GM19239 (cell line): ENCODE data around the gene SLC4A4.

Source experiments
- DNase-seq: peaks from one replicate; pipeline ENCODE4 v3.0.0; 2011; ENCODE audit warnings: low spot score; ENCODE audit not compliant: insufficient read length
- FAIRE-seq: peaks from 2 replicates; lab custom pipeline; 2011; peaks lifted over from hg19 to GRCh38; lab: Jason Lieb, UNC

The SLC4A4 gene

DNA sequence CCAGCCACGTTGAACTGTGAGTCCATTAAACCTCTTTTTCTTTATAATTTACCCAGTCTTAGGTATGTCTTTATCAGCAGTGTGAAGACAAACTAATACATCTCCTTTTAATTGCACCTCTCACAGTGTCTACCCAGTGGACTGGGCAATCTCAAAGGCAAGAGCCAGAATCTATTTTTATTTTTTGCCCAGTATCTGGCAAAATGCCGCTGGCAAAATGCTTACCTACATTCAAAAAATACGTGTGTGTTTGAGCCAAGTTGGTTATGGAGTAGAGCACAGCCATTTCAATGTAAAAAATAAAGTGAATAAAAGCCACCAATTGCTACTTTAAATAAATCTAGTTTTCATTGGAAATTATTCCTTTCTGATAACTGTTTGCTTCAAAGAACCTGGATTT is 245.2 kb downstream of the SLC4A4 start:
- FAIRE-seq (no peak), DNase-seq (no peak)

DNA sequence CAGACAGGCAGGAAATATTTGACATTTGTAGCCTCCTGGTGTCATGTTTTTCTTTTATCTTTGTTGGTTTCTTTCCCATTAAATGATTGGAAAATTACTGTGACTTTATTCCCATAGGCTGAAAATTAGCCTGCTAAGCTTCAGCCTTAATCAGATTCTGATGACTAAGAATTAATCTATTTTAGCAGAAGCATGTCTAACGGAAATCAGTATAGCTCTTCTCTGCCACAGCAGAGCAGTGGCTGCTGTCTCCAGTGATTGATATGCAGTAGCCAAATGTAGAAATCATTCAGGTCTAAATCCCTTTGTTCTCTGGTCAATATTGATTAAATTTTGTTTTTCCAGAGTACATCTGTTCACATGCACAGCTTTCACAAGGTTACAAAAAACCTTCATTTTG is 245.8 kb downstream of the SLC4A4 start:
- DNase-seq, result no peak
- FAIRE-seq, result no peak

DNA sequence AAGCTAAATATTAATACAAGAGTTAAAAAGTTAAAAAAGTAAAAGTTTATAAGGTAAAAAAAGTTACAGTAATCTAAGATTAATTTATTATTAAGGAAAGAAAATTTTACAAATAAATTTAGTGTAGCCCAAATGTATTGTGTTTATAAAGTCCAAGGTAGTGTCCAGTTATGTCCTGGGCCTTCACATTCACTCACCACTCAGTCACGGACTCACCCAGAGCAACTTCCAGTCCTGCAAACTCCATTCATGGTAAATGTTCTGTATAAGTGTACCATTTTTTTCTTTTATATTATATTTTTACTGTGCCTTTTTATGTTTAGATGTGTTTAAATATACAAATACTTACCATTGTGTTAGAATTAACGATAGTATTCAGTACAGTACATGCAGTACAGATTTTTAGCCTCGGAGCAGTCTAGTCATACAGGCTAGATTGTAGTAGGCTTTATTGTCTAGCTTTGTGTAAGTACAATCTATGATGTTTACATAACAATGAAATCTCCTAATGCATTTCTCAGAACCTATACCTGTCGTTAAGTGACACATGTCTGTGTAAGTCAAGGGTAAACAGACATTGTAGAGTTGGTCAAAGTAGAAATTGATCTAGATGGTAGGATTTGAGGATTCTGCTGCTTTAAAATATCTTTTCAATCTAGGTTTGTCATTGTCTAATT is 247.4 kb downstream of the SLC4A4 start:
- DNase-seq (no peak), FAIRE-seq (no peak)

DNA sequence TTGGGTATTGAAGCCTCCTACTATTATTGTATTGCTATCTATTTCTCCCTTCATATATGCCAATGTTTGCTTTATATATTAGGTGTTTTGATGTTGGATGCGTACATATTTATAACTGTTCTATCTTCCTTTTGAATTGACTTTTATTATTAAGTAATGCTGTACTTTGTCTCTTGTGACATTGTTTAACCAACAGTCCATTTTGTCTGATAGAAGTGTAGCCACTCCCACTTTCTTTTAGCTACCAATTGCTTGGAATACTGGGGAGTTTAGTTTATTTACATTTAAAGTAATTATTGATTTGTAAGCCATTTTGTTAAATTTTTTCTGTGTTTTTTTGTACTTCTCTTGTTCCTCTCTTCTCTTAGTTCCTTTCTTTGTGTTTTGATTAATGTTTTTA is 249.2 kb downstream of the SLC4A4 start:
- DNase-seq (no peak), FAIRE-seq (no peak)

DNA sequence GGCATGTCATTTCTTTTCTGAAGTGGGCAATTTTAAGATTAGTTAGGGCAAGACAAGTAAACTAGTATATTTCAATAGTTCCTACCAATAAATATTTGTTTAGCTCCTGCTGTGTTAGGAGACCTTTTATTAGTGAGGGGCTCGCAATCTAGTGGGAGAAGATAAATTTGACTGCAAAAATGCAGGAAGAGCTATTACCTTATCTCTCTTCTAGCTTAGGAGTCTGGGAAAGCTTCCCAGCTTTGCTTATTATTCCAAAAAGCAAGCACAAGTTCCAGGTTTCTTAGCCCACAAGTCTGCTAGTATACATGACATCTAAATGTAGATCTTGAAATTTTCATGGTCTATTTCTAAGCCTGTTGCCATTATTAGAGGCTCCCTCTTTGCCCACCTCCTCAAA is 254.0 kb downstream of the SLC4A4 start:
- FAIRE-seq (no peak), DNase-seq (no peak)

DNA sequence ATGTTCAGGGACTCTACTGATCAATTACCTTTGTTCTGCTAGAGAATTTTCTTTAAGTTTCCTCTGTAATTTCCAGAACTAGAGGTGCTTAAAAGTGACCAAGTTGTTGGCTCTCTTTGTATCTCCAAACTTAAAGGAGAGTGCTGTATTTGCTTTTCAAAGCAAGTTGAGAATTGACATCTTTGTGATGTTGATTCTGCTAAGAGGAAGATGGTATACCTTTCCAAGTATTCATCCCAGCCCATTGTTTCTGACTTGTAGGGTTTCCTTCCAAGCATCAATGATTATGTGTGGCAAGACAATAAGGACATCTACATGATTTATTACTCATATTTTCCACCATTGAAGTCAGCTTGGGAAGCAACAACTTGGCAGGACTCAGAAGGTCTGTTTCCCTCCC is 254.5 kb downstream of the SLC4A4 start:
- DNase-seq, result no peak

DNA sequence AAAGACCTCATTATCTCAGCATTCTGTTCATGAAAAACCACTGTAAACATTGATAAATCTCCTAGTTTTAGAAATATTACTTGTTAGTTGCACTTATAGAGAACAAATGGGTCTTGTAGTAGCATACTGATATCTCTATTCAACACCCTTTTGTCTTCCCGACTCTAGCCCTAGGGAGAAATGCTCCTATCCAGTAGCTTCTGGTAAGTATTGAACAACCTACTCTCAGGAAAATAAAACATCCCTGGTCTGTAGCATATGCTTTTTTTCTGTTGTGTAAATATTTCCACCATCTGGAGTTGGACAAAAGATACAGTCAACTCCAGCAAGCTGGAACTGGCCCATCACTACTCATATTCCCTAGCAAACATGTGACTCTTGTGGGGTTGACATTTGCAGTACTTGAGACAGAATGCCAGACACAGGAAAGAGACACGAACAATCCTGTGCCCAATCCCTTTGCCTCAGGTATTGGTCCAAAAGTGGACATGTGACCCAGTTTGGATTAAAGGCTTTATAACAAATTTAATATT is 256.8 kb downstream of the SLC4A4 start:
- FAIRE-seq (no peak), DNase-seq (no peak)

More for the DNA sequence above, 254.5 kb downstream of the SLC4A4 start:
- no peak for FAIRE-seq

DNA sequence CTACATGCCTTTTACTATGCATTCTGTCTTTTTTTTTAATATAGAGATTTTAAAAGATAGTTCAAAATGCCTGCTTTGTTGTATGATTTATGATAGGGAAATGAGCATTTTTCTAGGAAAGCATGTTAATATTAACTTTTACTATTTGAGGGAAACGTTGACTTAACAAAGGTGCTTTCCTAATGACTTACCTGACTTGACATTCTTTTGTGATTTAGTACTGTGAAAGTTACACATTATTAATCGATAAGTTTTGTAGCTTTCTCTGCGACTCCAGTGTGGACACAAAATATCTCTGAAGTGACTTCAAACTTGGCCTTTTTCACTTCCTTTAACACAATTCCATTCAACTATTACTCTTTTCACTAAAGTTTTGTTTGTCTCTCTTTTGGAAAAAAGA is 260.8 kb downstream of the SLC4A4 start:
- no peak for FAIRE-seq
- no peak for DNase-seq

DNA sequence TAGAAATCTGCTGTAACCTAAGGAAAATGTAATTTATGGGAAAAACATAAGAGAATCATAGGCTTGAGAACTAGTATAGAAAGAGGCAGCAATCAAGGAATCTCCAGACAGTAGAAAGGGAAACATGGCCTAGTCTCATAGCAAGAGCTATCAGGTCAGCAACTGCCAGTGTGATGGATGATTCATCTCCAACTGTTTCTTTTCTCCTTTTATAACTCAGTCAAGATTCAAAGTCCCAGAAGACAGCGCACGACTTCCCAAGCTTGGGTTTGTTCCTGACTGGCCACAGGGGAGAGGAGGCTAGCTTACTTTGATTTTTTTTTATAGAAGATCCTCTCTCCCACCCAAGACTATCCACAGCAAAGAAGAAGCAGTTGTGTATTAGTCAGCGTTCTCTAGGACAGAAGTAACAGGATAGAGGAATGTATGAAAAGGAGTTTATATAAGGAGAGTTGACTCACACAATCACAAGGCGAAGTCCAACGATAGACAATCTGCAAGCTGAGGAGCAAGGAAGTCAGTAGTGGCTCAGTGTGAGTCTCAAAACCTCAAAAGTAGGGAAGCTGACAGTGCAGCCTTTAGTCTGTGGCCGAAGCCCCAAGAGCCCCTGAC is 263.6 kb downstream of the SLC4A4 start:
- DNase-seq, result no peak
- FAIRE-seq, result no peak

DNA sequence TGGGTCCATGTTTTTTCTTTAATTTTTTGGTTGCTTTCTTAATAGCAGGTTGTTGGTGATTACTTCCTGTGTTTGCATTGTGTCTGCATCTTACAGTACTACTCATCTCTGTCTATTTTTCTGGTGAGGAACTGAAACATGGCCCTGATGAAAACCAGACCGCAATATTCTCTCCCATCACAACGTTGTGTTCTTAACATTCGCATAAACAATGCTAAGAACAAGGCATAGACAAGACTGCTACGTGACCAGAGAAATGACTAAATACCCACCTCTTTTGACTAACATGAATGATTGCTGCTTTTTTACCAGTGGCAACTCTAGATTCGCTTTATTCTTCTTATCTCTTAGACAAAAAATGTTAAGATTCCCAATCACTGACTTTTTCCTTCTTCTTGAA is 266.0 kb downstream of the SLC4A4 start:
- DNase-seq (peak; percentile 5), FAIRE-seq (no peak)

DNA sequence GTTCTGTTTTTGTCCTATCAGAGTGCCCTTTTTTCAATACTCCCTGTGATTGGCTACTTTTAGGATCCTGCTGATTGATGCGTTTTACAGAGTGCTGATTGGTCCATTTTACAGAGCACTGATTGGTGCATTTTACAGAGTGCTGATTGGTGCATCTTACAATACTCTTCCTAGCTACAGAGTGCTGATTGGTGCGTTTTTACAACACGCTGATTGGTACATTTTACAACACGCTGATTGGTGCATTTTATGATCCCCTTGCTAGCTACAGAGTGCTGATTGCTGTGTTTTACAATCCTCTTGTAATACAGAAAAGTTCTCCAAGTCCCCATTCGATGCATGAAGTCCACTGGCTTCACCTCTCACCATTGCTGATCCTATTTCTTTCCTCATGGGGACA is 268.3 kb downstream of the SLC4A4 start:
- no peak for DNase-seq
- no peak for FAIRE-seq

DNA sequence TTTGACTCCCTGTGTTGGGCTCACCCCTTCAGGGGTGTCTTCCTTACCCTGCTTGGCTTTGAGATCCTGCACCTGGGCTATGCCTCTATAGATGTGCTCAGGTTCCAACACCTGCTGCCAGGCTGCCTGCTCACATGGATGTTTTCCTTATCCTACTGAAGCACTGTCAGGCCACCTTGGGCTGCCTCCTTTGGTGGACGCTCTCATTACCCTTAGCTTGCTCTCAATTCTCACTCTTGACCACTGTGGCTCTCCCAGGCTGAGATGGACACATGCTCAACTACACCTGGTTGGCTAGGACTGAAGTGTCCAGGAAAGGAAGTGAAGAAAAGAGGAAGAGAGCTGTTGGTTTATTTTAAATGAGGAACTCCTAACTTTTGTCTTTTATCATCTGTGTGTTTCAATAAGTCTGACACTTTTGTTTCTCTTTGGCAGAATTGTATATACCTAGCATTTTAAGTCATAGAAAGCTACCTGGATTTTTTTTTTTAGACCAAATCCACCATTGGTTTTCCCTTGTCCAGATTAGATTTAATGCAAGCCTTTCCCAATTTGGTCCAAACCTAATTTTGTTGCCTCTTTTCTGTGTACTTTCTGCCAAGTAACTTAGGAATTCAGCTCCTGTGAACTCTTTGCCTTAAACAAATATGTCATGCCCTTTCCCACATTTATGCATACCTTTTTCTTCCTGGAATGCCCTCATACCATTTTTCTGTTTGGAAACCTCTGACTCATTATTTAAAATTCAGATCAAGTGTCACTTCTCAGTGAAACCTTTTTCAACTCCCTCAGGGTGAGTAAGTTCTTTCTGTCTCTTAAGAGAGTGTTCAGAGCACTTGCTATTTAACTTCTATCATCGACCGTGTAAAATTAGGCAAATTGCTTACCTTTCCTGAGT is 269.2 kb downstream of the SLC4A4 start:
- no peak for DNase-seq

DNA sequence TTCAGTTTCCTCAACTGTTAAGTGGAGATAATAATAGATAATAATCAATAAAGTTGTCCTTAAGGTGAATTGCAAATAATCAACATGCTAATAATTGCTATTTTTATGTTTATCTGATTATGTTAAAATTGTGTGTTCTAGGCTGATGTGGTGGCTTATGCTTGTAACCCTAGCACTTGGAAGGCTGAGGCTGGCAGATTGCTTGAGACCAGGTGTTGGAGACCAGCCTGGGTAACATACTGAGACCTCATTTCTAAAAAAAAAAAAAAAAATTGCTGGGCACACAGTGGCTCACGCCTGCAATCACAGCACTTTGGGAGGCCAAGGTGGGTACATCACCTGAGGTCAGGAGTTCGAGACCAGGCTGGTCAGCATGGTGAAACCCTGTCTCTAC is 269.9 kb downstream of the SLC4A4 start:
- no peak for FAIRE-seq

More for the DNA sequence above, 269.2 kb downstream of the SLC4A4 start:
- FAIRE-seq, result no peak

DNA sequence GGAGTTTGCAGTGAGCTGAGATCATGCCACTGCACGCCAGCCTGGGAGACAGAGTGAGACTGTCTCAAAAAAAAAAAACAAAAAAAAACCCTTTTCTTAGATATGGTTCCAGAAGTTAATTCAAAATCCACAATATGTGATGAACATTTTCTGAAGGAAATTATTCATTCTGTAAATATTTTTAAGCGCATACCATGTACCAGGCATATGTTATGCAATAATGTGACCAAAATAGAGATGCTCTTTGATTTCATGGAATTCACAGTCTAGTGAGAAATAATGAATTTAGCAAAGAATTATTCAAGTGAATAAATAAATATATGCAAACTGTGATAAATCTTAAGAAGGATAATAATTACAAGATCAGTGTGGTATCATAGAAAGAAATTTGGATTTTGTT is 270.3 kb downstream of the SLC4A4 start:
- FAIRE-seq (no peak), DNase-seq (no peak)

More for the DNA sequence above, 269.9 kb downstream of the SLC4A4 start:
- DNase-seq, result no peak

DNA sequence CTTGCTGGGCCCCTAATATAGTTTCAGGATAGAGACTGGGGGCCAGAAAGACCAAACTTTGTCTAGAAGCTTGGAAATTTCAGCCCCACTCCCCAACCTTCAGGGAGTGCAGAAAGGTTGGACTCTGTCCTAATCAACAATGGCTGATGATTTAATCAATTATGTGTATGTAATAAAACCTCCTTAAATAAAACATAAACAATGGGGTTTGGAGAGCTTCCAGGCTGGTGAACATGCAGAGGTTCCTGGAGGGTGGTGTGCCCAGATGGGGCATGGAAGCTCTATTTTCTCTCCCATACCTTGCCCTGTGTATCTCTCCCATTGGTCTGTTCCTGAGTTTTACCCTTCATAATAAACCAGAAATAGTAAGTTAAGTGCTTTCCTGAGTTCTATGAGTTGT is 270.8 kb downstream of the SLC4A4 start:
- FAIRE-seq (no peak), DNase-seq (no peak)

DNA sequence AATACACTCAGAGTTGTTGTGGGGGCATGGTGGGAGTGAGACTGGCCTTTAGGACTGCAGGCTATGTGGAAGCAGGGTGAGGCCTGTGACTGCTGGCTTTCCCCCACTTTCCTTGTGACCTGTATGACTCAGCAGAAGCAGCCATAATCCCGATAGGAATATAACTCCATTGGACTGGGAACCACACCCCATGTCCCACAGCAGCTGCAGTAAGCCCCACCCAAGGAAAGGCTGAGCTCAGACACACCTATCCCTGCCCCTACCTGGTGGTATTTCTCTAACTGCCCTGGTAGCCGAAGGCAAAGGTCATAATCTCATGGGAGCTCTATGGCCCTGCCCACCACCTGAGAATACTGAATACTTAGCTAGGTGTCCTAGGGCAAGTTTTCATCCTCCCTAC is 275.8 kb downstream of the SLC4A4 start:
- DNase-seq (no peak), FAIRE-seq (no peak)

DNA sequence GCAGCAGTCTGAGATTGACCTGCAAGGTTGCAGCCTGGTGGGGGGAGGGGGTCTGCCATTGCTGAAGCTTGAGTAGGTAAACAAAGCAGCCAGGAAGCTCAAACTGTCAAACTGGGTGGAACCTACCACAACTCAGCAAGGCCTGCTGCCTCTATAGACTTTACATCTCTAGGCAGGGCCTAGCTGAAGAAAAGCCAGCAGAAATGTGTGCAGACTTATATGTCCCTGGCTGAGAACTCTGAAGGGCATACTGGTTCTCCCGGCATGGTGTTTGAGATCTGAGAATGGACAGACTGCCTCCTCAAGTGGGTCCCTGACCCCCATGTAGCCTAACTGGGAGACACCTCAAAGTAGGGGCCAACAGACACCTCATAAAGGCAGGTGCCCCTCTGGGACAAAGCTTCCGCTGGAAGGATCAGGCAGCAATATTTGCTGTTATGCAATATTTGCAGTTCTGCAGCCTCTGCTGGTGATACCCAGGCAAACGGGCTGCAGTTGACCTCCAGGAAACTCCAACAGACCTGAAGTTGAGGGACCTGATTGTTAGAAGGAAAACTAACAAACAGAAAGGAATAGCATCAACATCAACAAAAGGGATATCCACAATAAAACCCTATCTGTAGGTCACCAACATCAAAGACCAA is 277.5 kb downstream of the SLC4A4 start:
- FAIRE-seq, result no peak
- no peak for DNase-seq
